ENCODE results near the gene GJA1.
"Not testable (repeated sequence)": the region's sequence is repeated elsewhere in the genome, so short reads cannot be mapped to it uniquely, and the experiment has no call there.

Gene GJA1

DNA sequence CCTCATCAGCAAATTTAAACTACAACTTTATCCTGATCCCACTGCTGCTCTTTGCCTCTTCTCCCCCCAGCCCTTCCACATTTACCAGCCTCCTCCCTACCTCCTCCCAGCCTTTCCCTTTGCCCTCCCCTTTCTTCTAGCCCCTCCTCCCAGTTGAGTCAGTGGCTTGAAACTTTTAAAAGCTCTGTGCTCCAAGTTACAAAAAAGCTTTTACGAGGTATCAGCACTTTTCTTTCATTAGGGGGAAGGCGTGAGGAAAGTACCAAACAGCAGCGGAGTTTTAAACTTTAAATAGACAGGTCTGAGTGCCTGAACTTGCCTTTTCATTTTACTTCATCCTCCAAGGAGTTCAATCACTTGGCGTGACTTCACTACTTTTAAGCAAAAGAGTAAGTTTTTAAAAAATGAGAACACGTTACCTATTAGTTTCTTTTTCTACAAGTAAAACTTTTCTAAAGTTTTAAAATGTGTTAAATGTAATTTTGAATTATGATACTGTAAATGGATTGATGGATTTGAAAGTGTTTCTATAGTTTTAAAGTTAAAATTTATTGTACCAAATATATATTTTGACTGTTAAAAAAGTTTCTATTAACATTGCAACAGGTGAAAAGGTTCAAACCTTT lies at the start of gene GJA1:
GJA1 (plus strand) TSS at position 203 of the 626 bp plus-strand sequence. CDS start 11,202 bp downstream, outside the sequence.
- DNase-seq (ENCODE audit: low read depth, low spot score), result peak; percentile 78

DNA sequence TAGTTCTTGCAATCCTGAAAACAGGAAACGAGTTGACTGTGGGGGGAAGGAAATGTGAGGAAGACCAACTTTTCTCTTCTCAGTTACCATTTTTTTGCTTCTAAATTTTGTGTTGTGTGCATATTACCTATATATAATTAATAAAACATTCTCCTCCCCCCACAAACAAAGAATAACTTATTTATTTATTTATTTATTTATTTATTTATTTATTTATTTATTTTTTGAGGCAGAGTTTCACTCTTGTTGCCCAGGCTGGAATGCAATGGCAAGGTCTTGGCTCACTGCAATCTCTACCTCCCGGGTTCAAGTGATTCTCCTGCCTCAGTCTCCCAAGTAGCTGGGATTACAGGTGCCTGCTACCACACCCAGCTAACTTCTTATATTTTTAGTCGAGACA lies 48.9 kb upstream of the GJA1 start:
- DNase-seq (ENCODE audit: low read depth, low spot score), result not testable (repeated sequence)

DNA sequence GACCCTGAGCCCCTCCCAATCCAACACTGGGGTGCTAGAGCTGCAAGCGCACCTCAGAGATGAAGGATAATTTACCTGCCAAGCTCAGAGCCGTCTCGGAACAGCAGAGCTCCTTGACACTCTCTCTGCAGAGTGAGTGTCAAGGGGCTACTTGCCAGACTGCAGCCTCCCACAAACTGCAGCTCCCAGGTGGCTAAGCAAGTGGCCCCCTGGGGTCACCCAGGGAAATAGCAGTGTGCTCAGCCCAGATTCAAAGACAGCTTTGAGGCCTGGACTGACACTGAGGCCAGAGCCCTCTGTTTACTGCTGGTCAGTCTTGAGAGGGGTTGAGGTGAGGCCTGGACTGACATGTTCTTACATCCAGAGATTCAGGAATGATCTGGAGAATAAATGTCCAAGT lies 46.0 kb upstream of the GJA1 start:
- no peak for DNase-seq (ENCODE audit: low read depth, low spot score)

DNA sequence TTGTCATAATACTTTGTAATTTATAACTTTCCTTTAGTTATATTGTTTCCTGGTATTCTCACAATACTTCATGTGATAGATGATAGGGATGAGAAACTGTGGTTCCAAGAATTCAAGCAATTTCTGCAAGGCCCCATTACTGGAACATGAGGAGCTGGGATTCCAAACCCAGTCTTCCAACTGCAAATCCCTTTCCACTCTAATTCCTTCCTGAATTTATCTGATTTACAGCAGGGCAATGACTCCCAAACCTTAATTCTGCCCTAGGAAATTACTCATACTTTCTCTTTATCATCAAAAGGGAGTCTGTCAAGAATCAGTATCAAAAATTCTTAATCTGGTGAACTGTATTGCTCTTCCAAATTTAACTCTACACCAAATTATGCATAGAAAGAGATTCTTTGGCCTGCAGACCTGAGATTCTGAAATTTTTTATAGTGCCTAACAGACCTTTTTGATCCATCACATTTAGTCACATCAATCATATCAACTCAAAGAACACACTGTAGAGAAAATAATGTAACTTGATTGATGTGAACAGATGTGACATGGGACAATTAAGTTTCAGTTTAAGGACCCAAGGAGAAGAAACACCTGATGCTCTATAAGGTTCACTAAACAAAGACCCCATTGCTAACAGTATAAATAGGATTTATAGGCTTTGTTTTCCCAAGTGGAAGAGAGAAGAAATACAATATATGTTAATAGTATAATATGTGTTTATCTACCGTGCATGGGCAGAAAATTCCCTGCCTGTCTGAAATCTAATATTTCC lies 41.5 kb upstream of the GJA1 start:
- no peak for DNase-seq (ENCODE audit: low read depth, low spot score)

DNA sequence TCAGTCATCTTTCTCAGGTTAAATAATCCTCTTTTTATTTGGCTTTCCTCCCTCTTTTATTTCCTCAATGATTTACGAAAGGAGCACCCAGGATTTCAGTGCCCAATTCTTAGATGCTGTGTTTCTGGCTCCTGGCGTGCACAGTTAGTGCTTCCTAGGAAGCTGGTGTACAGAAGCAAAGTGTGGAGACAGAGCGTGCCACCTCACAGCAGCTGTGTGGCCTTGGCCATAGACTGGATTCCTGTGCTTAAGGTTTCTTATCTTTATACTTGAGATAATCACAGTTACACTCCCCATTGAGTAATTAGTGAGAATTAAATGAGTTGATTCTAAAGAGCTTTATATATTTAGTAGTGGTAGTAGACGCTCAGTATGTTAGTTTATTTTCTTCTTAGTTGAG lies 39.7 kb upstream of the GJA1 start:
- DNase-seq (ENCODE audit: low read depth, low spot score), result no peak

DNA sequence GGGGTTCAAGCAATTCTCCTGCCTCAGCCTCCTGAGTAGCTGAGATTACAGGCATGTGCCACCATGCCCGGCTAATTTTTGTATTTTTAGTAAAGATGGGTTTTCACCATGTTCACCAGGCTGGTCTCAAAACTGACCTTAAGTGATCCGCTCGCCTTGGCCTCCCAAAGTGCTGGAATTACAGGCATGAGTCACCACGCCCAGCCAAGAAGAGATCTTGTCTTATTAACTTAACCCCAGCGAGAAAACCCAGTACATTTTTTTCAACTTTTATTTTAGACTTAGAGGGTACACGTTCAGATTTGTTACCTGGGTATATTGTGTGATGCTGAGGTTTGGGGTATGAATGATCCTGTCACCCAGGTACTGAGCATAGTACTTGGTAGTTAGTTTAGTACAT lies 38.3 kb upstream of the GJA1 start:
- DNase-seq (ENCODE audit: low read depth, low spot score), result not testable (repeated sequence)

DNA sequence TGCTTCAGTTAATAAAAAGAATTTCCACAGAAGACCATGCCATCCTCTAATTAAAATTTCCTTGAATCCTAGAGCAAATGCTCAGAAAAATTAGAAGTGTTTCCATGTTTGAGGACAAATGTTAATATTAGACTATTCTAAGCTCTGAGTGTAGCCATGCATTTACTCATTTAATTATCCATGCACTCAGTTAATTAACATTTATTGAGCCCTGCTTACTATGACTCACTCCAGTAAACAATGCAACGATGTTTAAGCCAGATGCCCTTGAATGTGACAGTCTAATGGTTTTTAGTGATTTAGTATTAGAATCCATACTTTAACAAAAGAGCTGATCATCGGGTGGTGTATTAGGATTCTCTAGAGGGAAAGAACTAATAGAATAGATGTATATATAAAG lies 37.3 kb upstream of the GJA1 start:
- DNase-seq (ENCODE audit: low read depth, low spot score), result no peak

DNA sequence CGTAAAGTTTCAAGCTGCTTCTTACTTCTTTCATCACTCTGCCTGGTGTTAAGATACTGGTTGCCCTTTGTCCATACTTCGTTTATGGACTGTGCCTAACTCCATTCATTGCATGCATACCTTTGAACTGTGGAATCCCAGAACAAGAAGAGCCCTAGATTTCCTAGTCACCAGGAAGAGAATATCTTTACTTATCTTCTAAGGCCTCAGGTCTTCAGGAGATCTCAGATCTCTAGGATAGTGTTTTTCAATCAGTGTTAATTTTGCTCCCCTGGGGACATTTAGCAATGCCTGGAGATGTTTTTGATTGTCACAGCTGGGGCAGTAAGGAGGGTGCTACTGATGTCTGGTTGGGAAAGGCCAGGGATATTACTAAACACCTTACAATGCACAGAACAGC lies 35.5 kb upstream of the GJA1 start:
- no peak for DNase-seq (ENCODE audit: low read depth, low spot score)

DNA sequence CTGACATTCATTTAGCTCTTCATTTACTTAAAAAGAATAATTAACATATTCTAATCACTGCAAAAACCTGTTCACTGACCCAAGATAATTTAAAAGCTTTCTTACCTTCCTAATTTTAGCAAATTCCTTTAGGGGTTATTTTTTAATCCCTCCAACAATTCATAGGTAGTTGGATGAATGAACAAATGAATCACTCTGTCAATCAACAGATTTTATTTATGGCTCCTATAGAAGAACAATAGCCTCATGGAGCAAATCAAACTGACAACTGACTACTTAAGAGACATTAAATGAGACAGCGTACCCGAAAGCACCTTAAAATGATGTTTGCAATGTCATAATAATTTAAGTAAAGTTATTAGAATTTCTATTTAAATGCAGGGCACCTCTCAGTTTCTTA lies 31.5 kb upstream of the GJA1 start:
- no peak for DNase-seq (ENCODE audit: low read depth, low spot score)

DNA sequence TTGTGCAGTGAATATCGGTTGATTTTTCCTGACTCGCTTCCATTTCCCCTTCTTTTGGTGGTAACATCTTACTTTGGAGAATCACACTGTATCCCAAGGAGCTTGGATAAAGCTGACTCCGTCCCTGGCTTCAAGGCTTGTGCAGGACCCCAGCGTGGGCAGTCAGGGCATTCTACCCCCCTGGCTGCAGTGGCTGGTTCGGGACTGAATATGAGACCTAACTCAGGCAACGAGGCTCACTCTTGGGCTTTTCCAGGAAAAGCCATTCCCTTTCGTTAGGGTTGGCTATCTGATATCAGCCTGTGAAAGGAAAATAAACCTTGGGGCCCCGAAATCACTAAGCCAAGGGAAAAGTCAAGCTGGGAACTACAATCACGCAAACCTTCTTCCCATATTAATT lies 30.1 kb upstream of the GJA1 start:
- DNase-seq (ENCODE audit: low read depth, low spot score), result no peak

DNA sequence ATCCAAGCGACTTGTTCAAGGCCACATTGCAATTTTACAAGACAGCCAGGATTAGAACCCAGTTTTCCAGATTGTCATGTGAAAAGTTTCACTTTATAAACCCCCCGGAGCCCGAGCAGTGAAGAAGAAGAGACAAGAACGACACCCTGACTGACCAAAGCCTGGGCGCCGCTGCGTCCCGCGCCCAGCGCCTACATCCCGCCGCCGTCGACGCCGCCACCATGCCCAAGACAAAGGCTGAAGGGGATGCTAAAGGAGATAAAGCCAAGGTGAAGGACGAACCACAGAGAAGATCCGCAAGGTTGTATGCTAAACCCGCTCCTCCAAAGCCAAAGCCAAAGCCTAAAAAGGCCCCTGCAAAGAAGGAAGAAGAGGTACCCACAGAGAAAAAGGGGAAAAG lies 27.1 kb upstream of the GJA1 start:
- no peak for DNase-seq (ENCODE audit: low read depth, low spot score)

DNA sequence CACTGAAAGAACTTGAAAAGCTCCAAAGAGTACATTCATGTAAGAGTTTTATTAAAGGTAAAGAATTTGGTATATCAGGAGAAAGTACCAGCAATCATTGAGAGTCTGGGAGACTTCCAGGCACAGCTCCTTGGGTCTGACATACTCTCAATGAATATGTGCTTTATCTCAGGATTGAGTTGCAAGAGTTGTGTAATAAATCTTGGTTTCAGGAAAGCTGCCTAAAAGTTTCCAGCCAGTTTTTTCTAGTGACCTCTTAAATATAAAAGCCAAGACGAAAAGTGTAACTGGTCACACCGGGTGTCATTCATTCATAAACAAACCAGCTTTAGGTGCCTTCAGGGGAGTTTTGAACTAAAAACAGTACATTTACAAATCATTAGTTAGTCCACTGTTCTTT lies 21.6 kb upstream of the GJA1 start:
- no peak for DNase-seq (ENCODE audit: low read depth, low spot score)

DNA sequence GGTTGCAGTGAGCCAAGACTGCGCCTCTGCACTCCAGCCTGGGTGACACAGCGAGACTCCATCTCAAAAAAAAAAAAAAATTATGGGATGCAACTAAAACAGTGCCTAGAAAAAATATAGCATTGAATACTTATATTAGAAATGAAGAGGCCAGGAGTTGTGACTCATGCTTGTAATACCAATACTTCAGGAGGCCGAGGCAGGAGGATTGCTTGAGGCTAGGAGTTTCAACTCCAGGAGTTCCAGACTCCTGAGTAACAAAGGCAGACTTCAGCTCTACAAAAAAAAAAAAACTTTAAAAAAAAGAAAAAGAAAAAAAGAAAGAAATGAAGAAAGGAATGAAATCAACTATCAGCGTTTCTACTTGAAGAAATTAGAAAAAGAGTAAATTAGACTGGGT lies 17.1 kb upstream of the GJA1 start:
- DNase-seq (ENCODE audit: low read depth, low spot score), result no peak

DNA sequence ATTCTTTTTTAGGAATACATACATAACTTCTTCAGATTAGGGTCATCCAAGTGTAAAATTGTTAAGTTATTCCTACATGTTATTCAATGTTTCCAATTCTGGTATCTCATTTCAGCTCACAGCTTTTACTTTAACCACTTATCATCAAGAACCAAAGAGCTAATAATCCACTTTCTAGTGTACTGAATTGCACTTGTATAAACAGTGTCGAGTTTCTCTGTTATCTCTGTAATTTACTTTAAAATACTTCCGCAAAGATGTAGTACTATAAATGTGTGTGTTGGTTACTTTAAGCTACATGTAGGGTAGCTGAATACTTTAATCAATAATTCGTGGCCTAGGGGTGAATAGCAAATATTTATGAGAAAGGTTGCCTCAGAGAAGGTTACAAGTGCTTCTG lies 8.8 kb upstream of the GJA1 start:
- no peak for DNase-seq (ENCODE audit: low read depth, low spot score)

DNA sequence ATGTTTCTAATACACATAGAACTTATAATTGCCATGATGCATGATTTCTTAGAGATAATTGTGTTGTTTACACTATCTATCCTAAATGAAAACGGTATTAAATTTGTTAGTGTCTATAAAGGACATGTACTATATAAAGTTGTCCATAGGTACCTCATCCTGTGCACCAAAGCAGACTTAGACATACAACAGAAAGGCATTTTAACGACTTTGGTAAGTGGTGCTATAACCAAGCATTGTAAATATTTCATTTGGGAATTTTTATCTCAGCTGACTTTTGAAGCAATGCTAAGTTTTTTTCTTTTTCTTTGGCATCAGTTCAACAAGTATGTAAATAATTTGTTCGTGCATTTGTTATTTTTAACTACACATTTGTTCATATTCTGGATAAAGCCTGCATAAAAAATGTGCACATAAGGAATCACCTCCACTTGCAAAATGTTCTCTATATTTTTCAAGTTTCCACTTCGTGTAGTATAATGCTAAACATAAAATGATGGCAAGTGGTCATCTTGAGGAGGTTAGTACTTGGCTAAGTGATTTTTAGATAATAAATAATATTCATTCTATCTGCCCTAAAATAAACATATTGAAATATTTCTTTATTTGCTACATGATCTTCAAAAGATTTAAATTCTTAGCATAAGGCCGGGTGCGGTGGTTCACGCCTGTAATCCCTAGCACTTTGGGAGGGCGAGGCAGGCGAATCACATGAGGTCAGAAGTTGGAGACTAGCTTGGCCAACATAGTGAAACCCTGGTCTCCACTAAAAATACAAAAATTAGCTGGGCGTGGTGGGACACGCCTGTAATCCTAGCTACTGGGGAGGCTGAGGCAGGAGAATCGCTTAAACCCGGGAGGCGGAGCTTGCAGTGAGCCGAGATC lies 6.3 kb upstream of the GJA1 start:
- no peak for DNase-seq (ENCODE audit: low read depth, low spot score)

DNA sequence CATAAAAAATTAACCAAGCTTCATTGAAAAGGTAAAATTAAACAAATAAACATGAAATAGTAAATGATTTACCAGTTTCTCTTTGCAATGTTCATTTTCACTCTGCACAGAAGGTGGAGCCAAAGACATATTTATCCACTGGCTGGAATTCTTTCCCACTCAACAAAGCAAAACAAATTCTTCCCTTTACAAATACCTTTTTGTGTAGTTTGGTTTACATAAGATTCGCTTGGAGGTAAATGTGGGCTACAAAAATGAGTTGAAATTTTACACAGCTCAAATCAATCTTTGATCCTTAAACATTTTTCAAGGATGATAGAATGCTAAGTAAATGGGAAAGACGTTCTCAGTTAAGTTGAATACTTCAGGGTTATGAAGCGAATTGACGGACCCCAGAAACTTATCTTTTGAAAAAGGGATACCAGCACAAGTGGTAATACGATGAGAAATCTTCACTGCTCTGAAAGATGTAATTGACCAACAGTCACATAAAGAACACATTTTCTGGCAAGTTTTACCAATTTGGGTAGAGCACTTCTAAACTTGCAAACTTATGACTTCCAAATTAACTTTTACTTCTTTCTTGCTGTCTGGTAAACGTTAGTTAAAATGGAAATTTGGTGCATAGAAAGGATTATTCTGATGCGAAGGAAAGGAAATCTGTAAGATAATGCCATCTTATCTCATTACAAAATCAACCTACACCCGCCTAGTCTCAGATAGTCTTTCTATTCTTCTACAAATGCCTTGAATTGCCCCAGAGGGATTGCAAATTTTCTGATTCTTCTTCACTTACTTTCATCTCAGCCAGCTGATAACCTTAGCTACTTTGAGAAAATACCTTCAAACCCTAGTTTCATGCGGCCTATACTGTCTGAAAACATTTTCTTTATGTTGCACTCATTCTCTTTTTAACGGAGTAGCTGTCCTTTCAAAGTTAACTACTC lies 4.7 kb upstream of the GJA1 start:
- no peak for DNase-seq (ENCODE audit: low read depth, low spot score)

DNA sequence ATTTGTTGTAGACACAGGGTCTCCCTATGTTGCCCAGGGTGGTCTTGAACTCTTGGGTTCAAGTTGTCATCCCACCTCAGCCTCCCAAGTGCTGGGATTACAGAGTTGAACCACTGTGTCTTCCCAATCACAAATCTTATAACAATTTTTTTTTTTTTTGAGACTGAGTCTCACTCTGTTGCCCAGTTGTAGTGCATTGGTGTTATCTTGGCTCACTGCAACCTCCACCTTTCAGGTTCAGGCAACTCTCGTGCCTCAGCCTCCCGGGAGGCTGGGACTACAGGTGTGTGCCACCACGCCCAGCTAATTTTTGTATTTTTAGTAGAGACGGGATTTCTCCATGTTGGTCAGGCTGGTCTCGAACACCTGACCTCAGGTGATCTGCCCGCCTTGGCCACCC lies 3.7 kb upstream of the GJA1 start:
- DNase-seq (ENCODE audit: low read depth, low spot score), result not testable (repeated sequence)

DNA sequence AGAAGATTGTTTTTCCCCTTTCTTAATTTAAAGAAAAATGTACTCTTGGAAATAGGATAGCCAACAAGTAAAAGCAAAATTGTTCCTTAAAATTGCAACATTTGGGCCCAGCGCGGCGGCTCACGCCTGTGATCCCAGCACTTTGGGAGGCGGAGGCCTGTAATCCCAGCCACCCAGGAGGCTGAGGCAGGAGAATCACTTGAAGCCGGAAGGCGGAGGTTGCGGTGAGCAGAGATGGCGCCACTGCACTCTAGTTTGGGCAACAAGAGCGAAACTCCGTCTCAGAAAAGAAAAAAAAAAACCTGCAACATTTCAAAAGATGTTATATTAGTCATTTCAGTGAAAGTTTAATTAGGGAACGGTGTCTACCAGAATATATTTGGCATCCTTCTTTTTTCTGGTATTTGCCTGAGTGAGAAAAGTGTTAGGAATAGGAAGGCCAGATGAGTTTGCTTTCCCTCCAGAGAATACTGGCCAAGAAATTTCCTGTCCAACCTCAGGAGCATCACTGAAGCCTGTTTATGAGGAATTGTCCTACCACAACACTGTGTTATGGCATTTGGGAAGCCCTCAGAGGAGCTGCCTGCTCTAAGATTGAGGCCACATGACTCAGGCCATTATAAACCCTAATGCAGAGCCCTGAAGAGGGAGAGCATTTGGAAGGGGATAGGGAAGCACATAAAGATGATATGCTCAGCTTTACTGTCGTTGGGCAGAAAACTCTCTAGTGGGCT lies 1.2 kb upstream of the GJA1 start:
- no peak for DNase-seq (ENCODE audit: low read depth, low spot score)

DNA sequence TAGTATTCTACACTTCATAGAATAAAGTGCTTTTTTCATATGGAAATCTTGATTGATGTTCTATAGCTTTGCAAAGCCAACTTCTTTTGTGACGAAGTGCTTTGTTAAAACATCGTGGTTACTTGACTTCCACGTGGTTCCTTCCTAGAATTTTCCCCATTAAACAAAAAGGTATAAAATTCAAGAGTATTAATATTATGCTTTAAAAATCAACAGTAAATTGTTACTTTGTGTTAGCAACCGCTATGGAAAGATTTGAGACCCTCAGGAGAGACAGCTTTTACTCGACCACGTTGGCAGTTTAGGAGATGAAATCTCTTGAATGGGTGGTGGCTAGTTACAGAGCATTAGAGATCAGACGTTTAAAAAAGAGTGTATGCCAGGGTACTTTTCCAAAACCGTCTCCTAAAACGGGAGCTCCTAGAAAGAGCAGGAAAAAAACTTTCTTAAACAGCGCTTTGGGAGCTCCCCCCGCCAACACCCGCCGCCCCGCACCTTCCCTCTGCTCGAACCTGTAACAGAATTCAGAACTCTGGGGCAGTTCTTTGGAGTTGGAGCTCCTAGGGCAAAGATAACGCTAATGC lies 920 bp downstream of the GJA1 start:
- no peak for DNase-seq (ENCODE audit: low read depth, low spot score)

All from iPS DF 19.7 (cell line).